GM18498 (cell line): ENCODE data around the gene ZFP1.

Experiments used
- ATAC-seq: cut with Tn5 transposase; IDR thresholded peaks from one replicate; pipeline ENCODE4 v1.9.1; 2021; ENCODE audit warnings: mild to moderate bottlenecking, moderate library complexity; ENCODE audit not compliant: unreplicated experiment

Gene ZFP1

DNA sequence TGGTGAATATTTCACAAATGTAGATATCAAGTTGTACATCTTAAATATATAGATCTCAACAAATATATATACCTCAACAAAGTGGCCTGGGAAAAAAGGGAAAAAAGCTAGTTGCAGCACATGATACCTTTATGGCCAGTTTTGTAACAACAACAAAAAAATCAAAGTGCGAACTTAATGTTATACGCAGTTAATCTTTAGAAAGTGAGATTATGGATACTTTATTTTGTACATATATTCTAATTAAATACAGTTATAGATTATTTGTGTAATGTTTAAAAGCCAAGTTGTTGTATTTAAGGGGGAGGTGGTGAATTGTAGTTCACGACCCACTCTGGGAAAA, 385 bp upstream of the ZFP1 start:
- no peak for ATAC-seq

DNA sequence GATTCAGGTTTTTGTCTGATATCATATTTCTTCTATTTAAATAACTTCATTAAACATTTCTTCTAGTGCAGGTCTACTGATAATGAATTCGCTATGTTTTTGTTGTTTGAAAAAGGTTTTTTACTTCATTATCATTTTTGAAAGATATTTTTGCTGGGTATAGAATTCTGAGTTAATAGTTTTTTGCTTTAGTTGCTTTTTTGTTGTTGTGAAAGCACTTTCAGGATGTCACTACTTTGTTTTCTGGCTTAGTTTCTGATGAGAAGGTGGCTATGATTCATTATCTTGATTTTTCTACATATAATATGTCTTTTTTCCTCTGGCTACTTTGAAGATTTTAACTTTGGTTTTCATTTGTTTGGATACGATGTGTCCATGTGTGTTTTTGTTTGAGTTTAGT, 3.5 kb downstream of the ZFP1 start:
- no peak for ATAC-seq

DNA sequence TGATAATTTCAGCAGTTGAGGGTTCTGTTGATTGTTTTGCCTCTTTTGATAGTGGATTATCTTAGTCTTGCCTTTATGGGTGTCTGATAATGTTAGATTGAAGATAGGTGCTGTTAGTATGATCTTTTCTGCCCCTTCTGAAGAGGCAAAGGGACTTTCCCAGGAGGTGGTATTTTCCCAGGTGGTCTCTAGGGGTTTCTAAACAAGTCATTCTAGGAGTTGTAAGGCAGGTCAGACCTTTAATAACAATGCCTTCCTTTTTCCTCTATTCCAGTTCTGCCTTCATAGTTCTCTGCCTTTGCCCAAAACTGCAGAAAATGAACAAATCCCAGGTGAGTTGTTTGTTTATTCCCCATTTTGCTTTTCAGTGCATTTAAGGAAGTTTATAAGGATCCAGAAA, 4.3 kb downstream of the ZFP1 start:
- no peak for ATAC-seq

- no peak for ATAC-seq
Measured at GRCh38 chr16:75160386-75160785, 12.1 kb downstream of the ZFP1 start.

DNA sequence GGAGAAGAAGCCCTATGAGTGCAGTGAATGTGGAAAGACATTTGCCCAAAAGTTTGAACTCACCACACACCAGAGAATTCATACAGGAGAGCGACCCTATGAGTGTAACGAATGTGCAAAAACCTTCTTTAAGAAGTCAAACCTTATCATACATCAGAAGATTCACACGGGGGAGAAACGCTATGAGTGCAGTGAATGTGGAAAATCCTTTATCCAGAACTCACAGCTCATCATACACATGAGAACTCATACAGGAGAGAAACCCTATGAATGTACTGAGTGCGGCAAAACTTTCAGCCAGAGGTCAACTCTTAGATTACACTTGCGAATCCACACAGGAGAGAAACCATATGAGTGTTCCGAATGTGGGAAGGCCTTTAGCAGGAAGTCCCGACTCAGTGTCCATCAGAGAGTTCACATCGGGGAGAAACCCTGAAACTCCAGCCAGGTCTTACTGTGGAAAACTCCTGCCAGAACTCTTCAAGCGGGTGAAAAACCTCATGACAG, 21.6 kb downstream of the ZFP1 start:
- ATAC-seq: no peak

GRCh38 chr16:75172578-75172977, 24.3 kb downstream of the ZFP1 start:
- ATAC-seq: no peak

DNA sequence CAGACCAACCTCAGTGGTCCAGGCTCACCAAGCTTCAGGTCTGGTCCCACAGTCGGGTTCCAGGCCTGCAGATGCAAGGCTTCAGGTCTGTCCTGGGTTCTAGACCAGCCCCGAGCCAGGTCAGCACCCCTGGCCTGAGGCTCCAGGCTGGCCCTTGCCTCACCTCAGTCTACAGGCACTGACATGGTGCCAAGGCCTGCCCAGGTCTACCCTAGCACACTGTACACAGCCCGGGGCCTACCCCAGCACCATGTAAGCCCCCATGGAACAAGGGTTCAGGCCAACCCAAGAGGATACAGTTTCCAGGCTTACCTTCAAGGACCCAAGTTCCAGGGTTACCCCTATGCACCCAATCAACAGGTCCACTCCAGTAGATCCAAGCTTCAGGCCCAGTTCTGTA, 26.8 kb downstream of the ZFP1 start:
- no peak for ATAC-seq

- no peak for ATAC-seq
Measured at GRCh38 chr16:75176926-75177325, 28.6 kb downstream of the ZFP1 start.

- ATAC-seq: no peak
Measured at GRCh38 chr16:75179208-75179607, 30.9 kb downstream of the ZFP1 start.

GRCh38 chr16:75181630-75182029, 33.3 kb downstream of the ZFP1 start:
- ATAC-seq: no peak

DNA sequence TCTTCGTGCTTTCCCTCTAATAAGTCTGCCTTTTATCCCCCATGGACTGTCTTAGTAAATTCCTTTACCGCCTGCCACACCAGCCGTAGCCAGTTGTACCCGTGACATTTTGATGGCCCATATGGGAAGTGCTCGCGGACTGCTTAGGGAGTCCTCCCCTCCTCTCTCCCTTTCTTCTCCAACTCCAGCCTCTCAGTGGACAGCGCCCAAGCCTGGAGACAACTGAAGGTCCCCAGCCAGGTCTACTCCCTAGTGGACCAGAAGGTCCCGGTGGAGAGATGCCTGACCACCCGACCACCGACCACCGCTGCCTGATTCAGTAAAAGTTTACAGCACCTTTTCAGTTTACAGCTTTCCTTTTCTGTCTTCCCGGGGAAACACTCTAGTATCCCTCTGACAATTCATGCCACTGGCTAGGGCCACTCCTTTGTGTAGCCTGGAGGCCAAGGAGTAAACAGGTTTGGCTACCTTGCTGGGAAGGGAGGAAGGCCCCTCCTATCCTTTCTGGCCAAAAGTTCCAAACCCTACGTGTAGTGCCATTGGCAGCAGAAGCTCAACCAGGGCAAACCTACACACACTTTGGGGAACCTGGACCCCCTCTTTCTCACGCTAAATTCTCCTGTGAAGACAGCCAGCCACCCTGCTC, 40.6 kb downstream of the ZFP1 start:
- no peak for ATAC-seq

- ATAC-seq: no peak
Measured at GRCh38 chr16:75189638-75190245, 41.4 kb downstream of the ZFP1 start.

DNA sequence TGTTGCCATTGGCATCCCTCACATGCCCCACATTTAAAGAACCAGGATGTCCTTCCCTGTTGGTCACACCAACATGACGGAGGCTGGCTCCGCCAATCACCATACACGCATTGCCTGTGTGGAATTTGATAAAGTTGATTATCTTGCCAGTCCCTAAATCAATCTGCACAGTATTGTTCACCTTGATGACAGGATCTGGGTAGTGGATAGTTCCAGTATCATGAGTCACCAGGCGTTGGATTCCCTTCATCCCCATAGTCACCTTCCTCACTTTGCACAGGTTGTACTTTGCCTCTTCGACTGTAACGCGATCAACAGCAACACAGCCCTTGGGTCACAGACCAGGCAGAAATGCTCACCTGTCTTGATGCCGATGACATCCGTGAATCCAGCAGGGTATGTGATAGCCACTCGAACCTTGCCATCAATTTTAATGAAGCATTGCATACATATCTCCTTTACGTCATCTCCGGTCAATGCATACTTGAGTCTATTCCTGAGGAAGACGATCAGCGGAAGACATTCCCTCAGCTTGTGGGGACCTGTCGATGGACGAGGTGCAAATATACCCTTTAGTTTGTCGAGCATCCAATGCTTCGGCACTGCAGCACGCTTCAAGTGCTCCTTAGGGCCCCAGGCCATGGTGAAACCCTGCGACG, 44.4 kb downstream of the ZFP1 start:
- no peak for ATAC-seq

GRCh38 chr16:75193265-75193650, 44.9 kb downstream of the ZFP1 start:
- ATAC-seq: no peak

- ATAC-seq: no peak
Measured at GRCh38 chr16:75193730-75194444, 45.6 kb downstream of the ZFP1 start.

- ATAC-seq: no peak
Measured at GRCh38 chr16:75195811-75196790, 47.8 kb downstream of the ZFP1 start.

- no peak for ATAC-seq
Measured at GRCh38 chr16:75196836-75197235, 48.5 kb downstream of the ZFP1 start.

GRCh38 chr16:75197522-75198134, 49.3 kb downstream of the ZFP1 start:
- ATAC-seq: no peak

- ATAC-seq: no peak
Measured at GRCh38 chr16:75198135-75198600, 49.8 kb downstream of the ZFP1 start.

DNA sequence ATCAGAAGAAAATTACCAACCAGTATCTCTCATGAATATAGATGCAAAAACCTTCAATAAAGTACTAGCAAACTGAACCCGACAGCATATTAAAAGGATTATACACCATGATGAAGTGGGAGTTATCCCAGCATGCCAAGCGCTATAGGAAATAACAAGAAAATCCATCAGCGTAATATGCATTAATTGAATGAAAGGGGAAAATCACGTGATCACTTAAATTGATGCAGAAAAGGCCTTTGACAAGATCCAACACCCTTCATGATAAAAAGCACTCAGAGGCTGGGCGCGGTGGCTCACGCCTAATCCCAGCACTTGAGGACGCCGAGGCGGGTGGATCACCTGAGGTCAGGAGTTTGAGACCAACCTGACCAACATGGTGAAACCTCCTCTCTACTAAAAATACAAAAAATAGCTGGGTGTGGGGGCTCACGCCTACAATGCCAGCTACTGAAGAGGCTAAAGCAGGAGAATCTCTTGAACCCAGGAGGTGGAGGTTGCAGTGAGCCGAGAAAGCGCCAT, 53.8 kb downstream of the ZFP1 start:
- ATAC-seq: no peak
